Activated CD8-positive, alpha-beta memory T cell treated with anti-CD3 and anti-CD28 coated beads, Interleukin-2, amount 50 U/mL, for 24 hours (primary cell): ENCODE data around the gene HERC4.
"Not testable (repeated sequence)": the region's sequence is repeated elsewhere in the genome, so short reads cannot be mapped to it uniquely, and the experiment has no call there.

Experiments
- DNase-seq: peaks from one replicate; pipeline ENCODE4 v3.0.0-alpha.2; 2020; ENCODE audit errors: extremely low read depth

The HERC4 gene

GRCh38 chr10:68092512-68092911 is 17.4 kb upstream of the HERC4 start:
- no peak for DNase-seq

- no peak for DNase-seq
Observed at GRCh38 chr10:68090586-68090985, 15.5 kb upstream of the HERC4 start.

GRCh38 chr10:68088740-68089139 is 13.7 kb upstream of the HERC4 start:
- no peak for DNase-seq

- DNase-seq: no peak
Observed at GRCh38 chr10:68087685-68088401, 12.8 kb upstream of the HERC4 start.

GRCh38 chr10:68086910-68087684 is 12.0 kb upstream of the HERC4 start:
- DNase-seq: no peak

- DNase-seq: no peak
Observed at GRCh38 chr10:68086011-68086410, 10.9 kb upstream of the HERC4 start.

- DNase-seq: no peak
Observed at GRCh38 chr10:68084469-68084868, 9.4 kb upstream of the HERC4 start.

GRCh38 chr10:68083953-68084352 is 8.9 kb upstream of the HERC4 start:
- no peak for DNase-seq

GRCh38 chr10:68082872-68083271 is 7.8 kb upstream of the HERC4 start:
- DNase-seq: no peak

- DNase-seq: no peak
Observed at GRCh38 chr10:68081916-68082315, 6.8 kb upstream of the HERC4 start.

GRCh38 chr10:68080853-68081431 is 5.9 kb upstream of the HERC4 start:
- DNase-seq: no peak

GRCh38 chr10:68079434-68079833 is 4.4 kb upstream of the HERC4 start:
- DNase-seq: no peak

- no peak for DNase-seq
Observed at GRCh38 chr10:68077026-68077425, 1.9 kb upstream of the HERC4 start.

- DNase-seq: not testable (repeated sequence)
Observed at GRCh38 chr10:68076081-68076480, 998 bp upstream of the HERC4 start.

GRCh38 chr10:68075550-68076004 is 494 bp upstream of the HERC4 start:
- DNase-seq: no peak

GRCh38 chr10:68074031-68074774 is 880 bp downstream of the HERC4 start:
- no peak for DNase-seq

GRCh38 chr10:68073631-68074030 is 1.5 kb downstream of the HERC4 start:
- DNase-seq: no peak

GRCh38 chr10:68067508-68067907 is 7.6 kb downstream of the HERC4 start:
- no peak for DNase-seq

- no peak for DNase-seq
Observed at GRCh38 chr10:68067029-68067428, 8.1 kb downstream of the HERC4 start.

- no peak for DNase-seq
Observed at GRCh38 chr10:68053553-68053952, 21.5 kb downstream of the HERC4 start.

- no peak for DNase-seq
Observed at GRCh38 chr10:68052463-68052862, 22.6 kb downstream of the HERC4 start.
